K562 (cell line): ENCODE results near the gene GNAL. TPM values are rescaled to one million over a fixed set of nuclear protein-coding genes. Genes with fewer than 3 reads are reported as not detected.

Source experiments
- CBX1 ChIP-seq: sonication (generic); IDR thresholded peaks from 2 replicates; pipeline ENCODE4 v1.6.1; 2016; ENCODE audit warnings: antibody characterized with exemption, low read depth, mild to moderate bottlenecking
- GTF2E2 ChIP-seq: fragments of 200-800 bp; sonication (Bioruptor generic); IDR thresholded peaks from 2 replicates; pipeline ENCODE4 v1.6.1; 2016; ENCODE audit warnings: missing genetic modification characterization, missing compliant biosample characterization
- HDAC3 ChIP-seq: fragments of 450-650 bp; IDR thresholded peaks from 2 replicates; pipeline ENCODE4 v1.6.1; 2018; ENCODE audit warnings: borderline replicate concordance, mild to moderate bottlenecking, moderate library complexity; ENCODE audit not compliant: partially characterized antibody
- JUNB ChIP-seq: fragments of 450-650 bp; formaldehyde crosslinking; conservative IDR thresholded peaks from 2 replicates; pipeline ENCODE4 v1.4.0; 2020; ENCODE audit warnings: mild to moderate bottlenecking
- POLR3G ChIP-seq: IDR thresholded peaks from 2 replicates; pipeline ENCODE4 v1.6.1; 2011; ENCODE audit not compliant: insufficient read length, insufficient replicate concordance; ENCODE audit errors: extremely low read depth
- TAF7 ChIP-seq: fragments of 450-650 bp; IDR thresholded peaks from 2 replicates; pipeline ENCODE4 v1.6.1; 2016; ENCODE audit warnings: missing genetic modification characterization, missing compliant biosample characterization
- ZNF143 ChIP-seq: sonication (generic); formaldehyde crosslinking; IDR thresholded peaks from 2 replicates; pipeline ENCODE4 v1.9.0; 2022; ENCODE audit warnings: mild to moderate bottlenecking, missing genetic modification reagents
- polyA plus RNA-seq, 8 experiments: library from polyadenylated mRNA; depleted of rRNA in 4 of 8; stranded (reverse) in 5 of 8; unstranded in 3 of 8; fragments of >200 nt; fragmentation: Nextera tagmentation in 2 of 8; fragmentation: Illumina TruSeq in 1 of 8; extraction: Ambion mirVana in 2 of 8; extraction: Trizol in 1 of 8; gene quantifications; 2 replicates each; pipeline versions ENCODE4 v1.2.1 to v1.2.3, GENCODE V29; 2011 to 2014; ENCODE audit warnings: inconsistent platforms in 1 of 8, missing spikeins in 1 of 8
- total RNA-seq, 7 experiments: library from RNA; depleted of rRNA in 6 of 7; stranded (reverse); fragments of >200 nt in 6 of 7; fragmentation: Illumina TruSeq in 2 of 7; extraction: Trizol in 2 of 7; gene quantifications; 2 replicates each; pipeline versions ENCODE4 v1.2.1 to v1.2.3, GENCODE V29; 2011 to 2021; ENCODE audit warnings: low replicate concordance in 1 of 7
- TF ChIP-seq, protein P1 (sequence below): sonication (generic); formaldehyde crosslinking; IDR thresholded peaks from 2 replicates; pipeline ENCODE4 v1.8.1; 2023; ENCODE audit warnings: mild to moderate bottlenecking, missing genetic modification reagents, moderate library complexity
- TF ChIP-seq, protein P2 (sequence below): sonication (generic); formaldehyde crosslinking; IDR thresholded peaks from 2 replicates; pipeline ENCODE4 v1.8.0; 2023; ENCODE audit warnings: mild to moderate bottlenecking, missing genetic modification reagents
- TF ChIP-seq, protein P3 (sequence below): fragments of 250-450 bp; sonication (Bioruptor Pico); IDR thresholded peaks from 2 replicates; pipeline ENCODE4 v1.9.0; 2021; ENCODE audit warnings: mild to moderate bottlenecking, inconsistent platforms
- TF ChIP-seq, protein P4 (sequence below), 2 experiments: fragments of 150-350 bp in 1 of 2; IDR thresholded peaks; 2 replicates each; pipeline ENCODE4 v1.6.1; 2012 to 2016; ENCODE audit warnings: low read depth in 2 of 2, low read length in 2 of 2, mild to moderate bottlenecking in 1 of 2, moderate library complexity in 1 of 2
- TF ChIP-seq, protein P5 (sequence below): sonication (generic); formaldehyde crosslinking; IDR thresholded peaks from 2 replicates; pipeline ENCODE4 v1.8.0; 2022; ENCODE audit warnings: missing genetic modification reagents, mild to moderate bottlenecking, moderate library complexity, borderline replicate concordance

Gene GNAL
- total and polyA plus RNA-seq, 9 of the 15 experiments (the other 6 are each of a cell fraction or from before 2014, with no cell fraction given): under 0.01 to 0.10 (median 0.01) TPM; not detected in 5

DNA sequence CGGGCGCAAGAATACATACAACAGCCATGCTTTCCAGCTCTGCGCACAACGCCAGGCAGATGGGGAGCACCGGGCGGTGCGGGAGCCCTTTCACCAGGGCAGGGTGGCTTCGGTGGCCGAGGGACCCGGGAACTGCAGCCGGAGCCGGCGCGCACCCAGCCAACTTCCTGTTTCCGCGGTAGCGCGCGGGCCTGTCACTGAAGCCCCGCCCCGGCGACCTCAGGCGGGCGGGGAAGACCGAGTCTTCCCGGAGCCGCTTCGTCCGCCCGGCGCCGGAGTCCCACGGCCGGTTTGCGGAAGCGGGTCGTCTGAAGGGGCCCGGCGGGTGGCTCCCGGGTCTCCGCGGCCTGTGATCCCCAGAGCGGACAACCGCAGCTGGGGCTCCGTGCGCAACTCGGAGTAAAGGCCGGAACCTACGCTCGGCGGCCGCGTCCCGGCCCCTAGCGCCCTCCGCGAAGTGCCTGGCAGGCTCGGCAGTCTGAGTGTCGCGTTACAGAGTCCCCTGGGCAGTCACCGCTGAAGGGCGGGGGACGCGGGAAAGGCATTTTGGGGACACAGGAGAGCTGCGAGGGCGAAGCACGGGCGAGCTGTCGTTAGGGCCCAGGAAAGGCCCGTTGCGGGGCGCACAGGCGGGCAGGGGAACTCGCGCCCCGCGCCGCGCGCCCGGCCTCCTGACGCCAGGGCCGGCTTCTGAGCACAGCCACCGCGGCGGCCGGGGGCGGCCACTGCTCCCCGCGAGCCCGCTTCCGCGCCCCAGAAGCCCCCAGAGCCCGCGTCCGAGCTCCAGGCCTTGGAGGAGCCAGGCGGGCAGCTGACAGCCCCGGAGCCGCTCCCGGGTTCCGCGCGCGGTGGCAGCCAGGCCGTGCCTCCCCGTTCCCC is 219.4 kb downstream of the GNAL start, which contains the start of gene MPPE1 (continued):
- TF ChIP-seq, protein P1, sequence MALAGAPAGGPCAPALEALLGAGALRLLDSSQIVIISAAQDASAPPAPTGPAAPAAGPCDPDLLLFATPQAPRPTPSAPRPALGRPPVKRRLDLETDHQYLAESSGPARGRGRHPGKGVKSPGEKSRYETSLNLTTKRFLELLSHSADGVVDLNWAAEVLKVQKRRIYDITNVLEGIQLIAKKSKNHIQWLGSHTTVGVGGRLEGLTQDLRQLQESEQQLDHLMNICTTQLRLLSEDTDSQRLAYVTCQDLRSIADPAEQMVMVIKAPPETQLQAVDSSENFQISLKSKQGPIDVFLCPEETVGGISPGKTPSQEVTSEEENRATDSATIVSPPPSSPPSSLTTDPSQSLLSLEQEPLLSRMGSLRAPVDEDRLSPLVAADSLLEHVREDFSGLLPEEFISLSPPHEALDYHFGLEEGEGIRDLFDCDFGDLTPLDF (CRISPR knock-in tag): peak; percentile 59; the same call in 1 of the 2 replicates
- TF ChIP-seq POLR3G: no peak
- peak; percentile 69; the same call in 1 of the 2 replicates for TF ChIP-seq CBX1
- no peak for TF ChIP-seq HDAC3
- TF ChIP-seq GTF2E2 (tag): peak; percentile 77; the same call in 1 of the 2 replicates
- TF ChIP-seq TAF7 (tag): 0 out of 2 replicates have a peak, but pooled peaks have one; percentile 29
- TF ChIP-seq, protein P2, sequence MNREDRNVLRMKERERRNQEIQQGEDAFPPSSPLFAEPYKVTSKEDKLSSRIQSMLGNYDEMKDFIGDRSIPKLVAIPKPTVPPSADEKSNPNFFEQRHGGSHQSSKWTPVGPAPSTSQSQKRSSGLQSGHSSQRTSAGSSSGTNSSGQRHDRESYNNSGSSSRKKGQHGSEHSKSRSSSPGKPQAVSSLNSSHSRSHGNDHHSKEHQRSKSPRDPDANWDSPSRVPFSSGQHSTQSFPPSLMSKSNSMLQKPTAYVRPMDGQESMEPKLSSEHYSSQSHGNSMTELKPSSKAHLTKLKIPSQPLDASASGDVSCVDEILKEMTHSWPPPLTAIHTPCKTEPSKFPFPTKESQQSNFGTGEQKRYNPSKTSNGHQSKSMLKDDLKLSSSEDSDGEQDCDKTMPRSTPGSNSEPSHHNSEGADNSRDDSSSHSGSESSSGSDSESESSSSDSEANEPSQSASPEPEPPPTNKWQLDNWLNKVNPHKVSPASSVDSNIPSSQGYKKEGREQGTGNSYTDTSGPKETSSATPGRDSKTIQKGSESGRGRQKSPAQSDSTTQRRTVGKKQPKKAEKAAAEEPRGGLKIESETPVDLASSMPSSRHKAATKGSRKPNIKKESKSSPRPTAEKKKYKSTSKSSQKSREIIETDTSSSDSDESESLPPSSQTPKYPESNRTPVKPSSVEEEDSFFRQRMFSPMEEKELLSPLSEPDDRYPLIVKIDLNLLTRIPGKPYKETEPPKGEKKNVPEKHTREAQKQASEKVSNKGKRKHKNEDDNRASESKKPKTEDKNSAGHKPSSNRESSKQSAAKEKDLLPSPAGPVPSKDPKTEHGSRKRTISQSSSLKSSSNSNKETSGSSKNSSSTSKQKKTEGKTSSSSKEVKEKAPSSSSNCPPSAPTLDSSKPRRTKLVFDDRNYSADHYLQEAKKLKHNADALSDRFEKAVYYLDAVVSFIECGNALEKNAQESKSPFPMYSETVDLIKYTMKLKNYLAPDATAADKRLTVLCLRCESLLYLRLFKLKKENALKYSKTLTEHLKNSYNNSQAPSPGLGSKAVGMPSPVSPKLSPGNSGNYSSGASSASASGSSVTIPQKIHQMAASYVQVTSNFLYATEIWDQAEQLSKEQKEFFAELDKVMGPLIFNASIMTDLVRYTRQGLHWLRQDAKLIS (CRISPR knock-in tag): no peak
- TF ChIP-seq, protein P3, sequence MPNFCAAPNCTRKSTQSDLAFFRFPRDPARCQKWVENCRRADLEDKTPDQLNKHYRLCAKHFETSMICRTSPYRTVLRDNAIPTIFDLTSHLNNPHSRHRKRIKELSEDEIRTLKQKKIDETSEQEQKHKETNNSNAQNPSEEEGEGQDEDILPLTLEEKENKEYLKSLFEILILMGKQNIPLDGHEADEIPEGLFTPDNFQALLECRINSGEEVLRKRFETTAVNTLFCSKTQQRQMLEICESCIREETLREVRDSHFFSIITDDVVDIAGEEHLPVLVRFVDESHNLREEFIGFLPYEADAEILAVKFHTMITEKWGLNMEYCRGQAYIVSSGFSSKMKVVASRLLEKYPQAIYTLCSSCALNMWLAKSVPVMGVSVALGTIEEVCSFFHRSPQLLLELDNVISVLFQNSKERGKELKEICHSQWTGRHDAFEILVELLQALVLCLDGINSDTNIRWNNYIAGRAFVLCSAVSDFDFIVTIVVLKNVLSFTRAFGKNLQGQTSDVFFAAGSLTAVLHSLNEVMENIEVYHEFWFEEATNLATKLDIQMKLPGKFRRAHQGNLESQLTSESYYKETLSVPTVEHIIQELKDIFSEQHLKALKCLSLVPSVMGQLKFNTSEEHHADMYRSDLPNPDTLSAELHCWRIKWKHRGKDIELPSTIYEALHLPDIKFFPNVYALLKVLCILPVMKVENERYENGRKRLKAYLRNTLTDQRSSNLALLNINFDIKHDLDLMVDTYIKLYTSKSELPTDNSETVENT (CRISPR knock-in tag): 0 out of 2 replicates have a peak, but pooled peaks have one; percentile 24
- no peak for TF ChIP-seq JUNB (CRISPR knock-in tag)
- TF ChIP-seq ZNF143 (CRISPR knock-in tag): no peak
- TF ChIP-seq, protein P4, sequence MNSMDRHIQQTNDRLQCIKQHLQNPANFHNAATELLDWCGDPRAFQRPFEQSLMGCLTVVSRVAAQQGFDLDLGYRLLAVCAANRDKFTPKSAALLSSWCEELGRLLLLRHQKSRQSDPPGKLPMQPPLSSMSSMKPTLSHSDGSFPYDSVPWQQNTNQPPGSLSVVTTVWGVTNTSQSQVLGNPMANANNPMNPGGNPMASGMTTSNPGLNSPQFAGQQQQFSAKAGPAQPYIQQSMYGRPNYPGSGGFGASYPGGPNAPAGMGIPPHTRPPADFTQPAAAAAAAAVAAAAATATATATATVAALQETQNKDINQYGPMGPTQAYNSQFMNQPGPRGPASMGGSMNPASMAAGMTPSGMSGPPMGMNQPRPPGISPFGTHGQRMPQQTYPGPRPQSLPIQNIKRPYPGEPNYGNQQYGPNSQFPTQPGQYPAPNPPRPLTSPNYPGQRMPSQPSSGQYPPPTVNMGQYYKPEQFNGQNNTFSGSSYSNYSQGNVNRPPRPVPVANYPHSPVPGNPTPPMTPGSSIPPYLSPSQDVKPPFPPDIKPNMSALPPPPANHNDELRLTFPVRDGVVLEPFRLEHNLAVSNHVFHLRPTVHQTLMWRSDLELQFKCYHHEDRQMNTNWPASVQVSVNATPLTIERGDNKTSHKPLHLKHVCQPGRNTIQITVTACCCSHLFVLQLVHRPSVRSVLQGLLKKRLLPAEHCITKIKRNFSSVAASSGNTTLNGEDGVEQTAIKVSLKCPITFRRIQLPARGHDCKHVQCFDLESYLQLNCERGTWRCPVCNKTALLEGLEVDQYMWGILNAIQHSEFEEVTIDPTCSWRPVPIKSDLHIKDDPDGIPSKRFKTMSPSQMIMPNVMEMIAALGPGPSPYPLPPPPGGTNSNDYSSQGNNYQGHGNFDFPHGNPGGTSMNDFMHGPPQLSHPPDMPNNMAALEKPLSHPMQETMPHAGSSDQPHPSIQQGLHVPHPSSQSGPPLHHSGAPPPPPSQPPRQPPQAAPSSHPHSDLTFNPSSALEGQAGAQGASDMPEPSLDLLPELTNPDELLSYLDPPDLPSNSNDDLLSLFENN (IDR thresholded peaks at IDR 0.05; ENCODE audit: low read depth in 2 of 2, low read length in 2 of 2): no peak
- TF ChIP-seq, protein P5, sequence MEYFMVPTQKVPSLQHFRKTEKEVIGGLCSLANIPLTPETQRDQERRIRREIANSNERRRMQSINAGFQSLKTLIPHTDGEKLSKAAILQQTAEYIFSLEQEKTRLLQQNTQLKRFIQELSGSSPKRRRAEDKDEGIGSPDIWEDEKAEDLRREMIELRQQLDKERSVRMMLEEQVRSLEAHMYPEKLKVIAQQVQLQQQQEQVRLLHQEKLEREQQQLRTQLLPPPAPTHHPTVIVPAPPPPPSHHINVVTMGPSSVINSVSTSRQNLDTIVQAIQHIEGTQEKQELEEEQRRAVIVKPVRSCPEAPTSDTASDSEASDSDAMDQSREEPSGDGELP (CRISPR knock-in tag): peak; percentile 57; the same call in 1 of the 2 replicates
